ENCODE data around the gene HCAR3. TPM values are rescaled to one million over a fixed set of nuclear protein-coding genes. Genes with fewer than 3 reads are reported as not detected.
"Not testable (repeated sequence)": the region's sequence is repeated elsewhere in the genome, so short reads cannot be mapped to it uniquely, and the experiment has no call there.

The HCAR3 gene
- total RNA-seq (under 0.01 TPM in 1 of 2 replicates, not detected in the other), polyA plus RNA-seq (not detected in 2 replicates), polyA minus RNA-seq (ENCODE audit: low replicate concordance) (not detected in 2 replicates)
- polyA plus RNA-seq (2012), result not detected in 2 replicates

DNA sequence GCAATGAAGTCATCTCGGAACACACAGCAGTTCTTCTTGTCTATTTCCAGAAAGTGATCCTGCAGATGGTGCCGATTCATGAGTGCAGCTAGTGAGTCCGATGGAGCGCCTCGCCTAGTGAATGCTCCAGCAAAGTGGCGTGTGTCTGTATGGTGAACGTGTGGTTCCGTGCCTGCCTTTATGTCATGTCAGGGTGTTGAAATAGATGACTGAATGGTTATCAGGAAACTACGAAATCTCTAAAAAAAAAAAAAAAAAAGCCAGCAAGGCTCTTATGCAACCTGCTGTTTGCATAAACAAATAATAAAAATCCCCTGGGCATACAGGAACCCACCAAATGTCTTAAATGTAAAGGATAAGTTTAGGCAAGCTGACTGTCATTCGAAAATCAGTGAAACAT is at the start of gene HCAR3:
Gene HCAR3 (minus strand): TSS at position 154 of the 400 bp plus-strand sequence. CDS start 74 bp downstream, at position 80.
- not testable (repeated sequence) for H3K9ac ChIP-seq (ENCODE audit: insufficient read depth, low read length); H2AFZ ChIP-seq (ENCODE audit: low read length); DNase-seq (ENCODE audit: low read depth in 2 of 2); H3K36me3 ChIP-seq (ENCODE audit: control insufficient read depth, insufficient read depth, low read length); H3K9me3 ChIP-seq (ENCODE audit: control insufficient read depth, insufficient read depth, low read depth, low read length); H3K4me3 ChIP-seq (replicated peaks in 1 of 4; ENCODE audit: control extremely low read depth in 1 of 4, insufficient read depth in 1 of 4, low read depth in 3 of 4, low read length in 4 of 4); H3K27me3 ChIP-seq (ENCODE audit: control insufficient read depth, insufficient read depth, low read length); H3K27ac ChIP-seq (ENCODE audit: insufficient read depth, low read length); H3K79me2 ChIP-seq (ENCODE audit: control insufficient read depth, insufficient read depth, low read length); H4K20me1 ChIP-seq (ENCODE audit: control insufficient read depth, extremely low read depth, insufficient read depth, low read length); H3K4me1 ChIP-seq (ENCODE audit: control insufficient read depth, extremely low read depth, insufficient read depth, low read length); H3K4me2 ChIP-seq (ENCODE audit: extremely low read depth, insufficient read depth, low read length)

DNA sequence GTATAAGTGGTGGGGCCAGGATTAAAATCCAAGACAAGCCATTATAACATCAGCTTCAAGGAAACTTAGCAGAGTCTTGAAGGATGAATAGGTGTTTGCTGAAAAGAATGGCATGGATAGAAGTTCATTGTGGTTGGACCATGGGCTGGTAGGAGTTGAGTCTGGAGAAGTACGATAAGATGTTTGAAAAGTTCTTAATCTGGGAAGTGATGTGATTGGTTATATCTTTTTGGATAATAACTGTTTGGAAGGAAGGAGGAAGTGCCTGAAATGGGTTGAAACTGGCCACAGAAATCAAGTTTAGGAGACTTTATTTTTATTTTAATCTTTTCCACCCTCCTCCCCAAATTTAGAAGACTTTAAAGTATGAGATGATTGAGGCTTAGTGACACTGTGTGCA is 41.0 kb upstream of the HCAR3 start:
- peaks cover 36% of the 10 kb centered on the region for H3K79me2 ChIP-seq (ENCODE audit: control insufficient read depth, insufficient read depth, low read length)
- H3K9ac ChIP-seq (ENCODE audit: insufficient read depth, low read length), result no peak overlapping the region
- no peaks in the 10 kb centered on the region for H3K27me3 ChIP-seq (ENCODE audit: control insufficient read depth, insufficient read depth, low read length)
- peaks cover 14% of the 10 kb centered on the region for H3K36me3 ChIP-seq (ENCODE audit: control insufficient read depth, insufficient read depth, low read length)
- no peak for TF ChIP-seq EZH2 (IDR thresholded peaks at IDR 0.05; ENCODE audit: low read length, missing control alignments)
- TF ChIP-seq, protein P1, sequence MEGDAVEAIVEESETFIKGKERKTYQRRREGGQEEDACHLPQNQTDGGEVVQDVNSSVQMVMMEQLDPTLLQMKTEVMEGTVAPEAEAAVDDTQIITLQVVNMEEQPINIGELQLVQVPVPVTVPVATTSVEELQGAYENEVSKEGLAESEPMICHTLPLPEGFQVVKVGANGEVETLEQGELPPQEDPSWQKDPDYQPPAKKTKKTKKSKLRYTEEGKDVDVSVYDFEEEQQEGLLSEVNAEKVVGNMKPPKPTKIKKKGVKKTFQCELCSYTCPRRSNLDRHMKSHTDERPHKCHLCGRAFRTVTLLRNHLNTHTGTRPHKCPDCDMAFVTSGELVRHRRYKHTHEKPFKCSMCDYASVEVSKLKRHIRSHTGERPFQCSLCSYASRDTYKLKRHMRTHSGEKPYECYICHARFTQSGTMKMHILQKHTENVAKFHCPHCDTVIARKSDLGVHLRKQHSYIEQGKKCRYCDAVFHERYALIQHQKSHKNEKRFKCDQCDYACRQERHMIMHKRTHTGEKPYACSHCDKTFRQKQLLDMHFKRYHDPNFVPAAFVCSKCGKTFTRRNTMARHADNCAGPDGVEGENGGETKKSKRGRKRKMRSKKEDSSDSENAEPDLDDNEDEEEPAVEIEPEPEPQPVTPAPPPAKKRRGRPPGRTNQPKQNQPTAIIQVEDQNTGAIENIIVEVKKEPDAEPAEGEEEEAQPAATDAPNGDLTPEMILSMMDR (conservative IDR thresholded peaks at IDR 0.05 in 1 of 2, IDR thresholded peaks at IDR 0.05 in 1 of 2; ENCODE audit: low read depth in 1 of 2, low read length in 2 of 2), result no peak
- no peak overlapping the region for H3K4me3 ChIP-seq (replicated peaks in 1 of 4; ENCODE audit: control extremely low read depth in 1 of 4, insufficient read depth in 1 of 4, low read depth in 3 of 4, low read length in 4 of 4)
- no peak overlapping the region for H3K27ac ChIP-seq (ENCODE audit: insufficient read depth, low read length)
- no peak overlapping the region for H2AFZ ChIP-seq (ENCODE audit: low read length)
- DNase-seq (ENCODE audit: low read depth in 2 of 2), result no peak
- no peaks in the 10 kb centered on the region for H4K20me1 ChIP-seq (ENCODE audit: control insufficient read depth, extremely low read depth, insufficient read depth, low read length)
- peaks cover 7% of the 10 kb centered on the region for H3K4me1 ChIP-seq (ENCODE audit: control insufficient read depth, extremely low read depth, insufficient read depth, low read length)
- H3K4me2 ChIP-seq (ENCODE audit: extremely low read depth, insufficient read depth, low read length), result no peak overlapping the region
- no peaks in the 10 kb centered on the region for H3K9me3 ChIP-seq (ENCODE audit: control insufficient read depth, insufficient read depth, low read depth, low read length)

DNA sequence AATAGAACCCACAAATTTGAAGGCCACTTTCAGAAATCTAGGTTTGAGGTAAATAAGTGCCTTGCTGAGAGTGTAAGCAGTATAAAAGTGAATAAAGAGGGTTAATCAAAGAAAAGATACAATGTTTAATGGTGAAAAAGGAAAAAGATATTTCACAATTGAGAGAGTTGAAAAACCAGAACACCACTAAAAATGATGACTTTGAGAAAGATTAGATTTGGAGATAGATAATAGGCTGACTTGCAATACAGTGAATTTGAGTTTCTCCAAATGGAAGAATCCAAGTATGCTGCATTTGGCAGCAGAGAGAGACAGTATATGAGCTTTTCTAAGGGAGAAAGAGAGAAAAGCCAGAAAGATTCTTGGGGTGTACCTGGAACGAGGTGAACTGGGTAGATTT is 38.2 kb upstream of the HCAR3 start:
- no peak overlapping the region for H3K9ac ChIP-seq (ENCODE audit: insufficient read depth, low read length)
- H3K9me3 ChIP-seq (ENCODE audit: control insufficient read depth, insufficient read depth, low read depth, low read length), result no peaks in the 10 kb centered on the region
- H3K4me2 ChIP-seq (ENCODE audit: extremely low read depth, insufficient read depth, low read length), result no peak overlapping the region
- no peaks in the 10 kb centered on the region for H3K27me3 ChIP-seq (ENCODE audit: control insufficient read depth, insufficient read depth, low read length)
- H3K79me2 ChIP-seq (ENCODE audit: control insufficient read depth, insufficient read depth, low read length), result peaks cover 34% of the 10 kb centered on the region
- no peak overlapping the region for H2AFZ ChIP-seq (ENCODE audit: low read length)
- TF ChIP-seq, protein P1 (conservative IDR thresholded peaks at IDR 0.05 in 1 of 2, IDR thresholded peaks at IDR 0.05 in 1 of 2; ENCODE audit: low read depth in 1 of 2, low read length in 2 of 2), result no peak
- TF ChIP-seq EZH2 (IDR thresholded peaks at IDR 0.05; ENCODE audit: low read length, missing control alignments), result no peak
- H3K36me3 ChIP-seq (ENCODE audit: control insufficient read depth, insufficient read depth, low read length), result peaks cover 14% of the 10 kb centered on the region
- H3K27ac ChIP-seq (ENCODE audit: insufficient read depth, low read length), result no peak overlapping the region
- peaks cover 7% of the 10 kb centered on the region for H3K4me1 ChIP-seq (ENCODE audit: control insufficient read depth, extremely low read depth, insufficient read depth, low read length)
- no peak for DNase-seq (ENCODE audit: low read depth in 2 of 2)
- no peaks in the 10 kb centered on the region for H4K20me1 ChIP-seq (ENCODE audit: control insufficient read depth, extremely low read depth, insufficient read depth, low read length)
- no peak overlapping the region for H3K4me3 ChIP-seq (replicated peaks in 1 of 4; ENCODE audit: control extremely low read depth in 1 of 4, insufficient read depth in 1 of 4, low read depth in 3 of 4, low read length in 4 of 4)
